ENCODE data around the gene FGD1. TPM values are rescaled to one million over a fixed set of nuclear protein-coding genes. Genes with fewer than 3 reads are reported as not detected.

Gene FGD1
- total RNA-seq, 4 donors from 2014 or later: 1.1 to 3.0 (median 2.5) TPM

DNA sequence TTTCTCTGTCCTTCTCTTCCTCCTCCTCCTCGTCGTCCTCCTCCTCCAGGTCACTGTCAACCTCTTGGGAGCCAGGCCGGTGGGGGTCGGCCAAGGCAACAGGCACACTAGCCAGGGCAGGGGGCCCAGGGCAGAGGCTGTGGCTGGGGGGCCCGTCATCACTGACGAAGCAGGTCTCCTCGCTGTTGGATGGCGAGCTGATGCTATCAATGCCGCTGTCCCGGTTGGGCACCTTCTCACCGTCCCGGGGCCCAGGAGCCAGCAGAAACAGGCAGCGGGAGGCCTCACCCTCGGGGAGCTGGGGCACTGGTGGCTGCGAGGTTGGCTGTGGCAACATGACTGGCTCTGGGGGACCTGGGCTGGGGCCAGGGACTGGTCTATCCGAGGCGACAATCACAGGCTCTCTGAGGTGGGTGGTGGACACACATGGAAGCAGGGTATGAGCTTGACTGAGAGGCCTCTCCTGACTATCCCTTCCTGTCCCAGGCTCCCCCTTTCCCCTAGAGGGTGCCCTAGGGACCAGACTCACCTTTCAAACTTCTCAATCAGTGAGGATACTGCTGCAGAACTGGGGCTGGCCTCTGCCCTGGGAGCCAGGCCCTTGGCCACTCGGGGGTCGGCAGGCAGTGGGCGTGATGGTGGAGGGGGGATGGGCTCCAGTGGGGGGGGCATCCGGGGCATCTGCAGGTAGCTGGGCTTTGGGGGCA is 25.8 kb downstream of the FGD1 start:
- WGBS, 2 donors (ENCODE audit: low coverage in 1 of 2): 85% methylated on average over 20 of the region's 21 CpGs; no CpG with 5 or more reads in 1 of the 2 donors

GRCh38 chrX:54452920-54453319 is 43.1 kb downstream of the FGD1 start:
- in situ Hi-C loops (cut with MboI; ENCODE audit: low pct_ligation_motif_present in 1 of 4, low pct_unique_long_range_greater_than_20kb in 1 of 4, low sequenced_read_pairs in 3 of 4) (no loop called here), intact Hi-C loops (cut with DNase I; ENCODE audit: low total_unique reads) (no loop called here)
- H3K9me3 ChIP-seq: no peaks in the 10 kb centered on the region
- WGBS, 2 donors (ENCODE audit: low coverage in 1 of 2): 59% methylated on average over 2 of the region's 2 CpGs; no CpG with 5 or more reads in 1 of the 2 donors
- no peak for DNase-seq
- no peak overlapping the region for H3K27ac ChIP-seq
- no peak for TF ChIP-seq POLR2A (IDR thresholded peaks at IDR 0.05)
- TF ChIP-seq EP300 (IDR thresholded peaks at IDR 0.05; ENCODE audit: low read depth): no peak
- TF ChIP-seq CTCF (IDR thresholded peaks at IDR 0.05): no peak
- no peak for TF ChIP-seq POLR2AphosphoS5 (IDR thresholded peaks at IDR 0.05)
- no peaks in the 10 kb centered on the region for H3K36me3 ChIP-seq
- no peak overlapping the region for H3K4me3 ChIP-seq
- H3K27me3 ChIP-seq: no peaks in the 10 kb centered on the region
- no peaks in the 10 kb centered on the region for H3K4me1 ChIP-seq

More for the DNA sequence above, 25.8 kb downstream of the FGD1 start:
- H3K4me1 ChIP-seq: no peaks in the 10 kb centered on the region
- H3K27me3 ChIP-seq: no peaks in the 10 kb centered on the region
- intact Hi-C loops (cut with DNase I; ENCODE audit: low total_unique reads) (no loop called here), in situ Hi-C loops (cut with MboI; ENCODE audit: low pct_ligation_motif_present in 1 of 4, low pct_unique_long_range_greater_than_20kb in 1 of 4, low sequenced_read_pairs in 3 of 4) (no loop called here)
- H3K9me3 ChIP-seq: no peaks in the 10 kb centered on the region
- no peak overlapping the region for H3K27ac ChIP-seq
- H3K36me3 ChIP-seq: no peaks in the 10 kb centered on the region
- DNase-seq: no peak
- no peak overlapping the region for H3K4me3 ChIP-seq
- TF ChIP-seq POLR2A (IDR thresholded peaks at IDR 0.05) (no peak), CTCF (IDR thresholded peaks at IDR 0.05) (no peak), POLR2AphosphoS5 (IDR thresholded peaks at IDR 0.05) (no peak), EP300 (IDR thresholded peaks at IDR 0.05; ENCODE audit: low read depth) (no peak)

GRCh38 chrX:54449929-54450328 is 46.1 kb downstream of the FGD1 start:
- Histone ChIP-seq H3K27me3 (no peaks in the 10 kb centered on the region), H3K9me3 (no peaks in the 10 kb centered on the region), H3K4me3 (no peak overlapping the region), H3K4me1 (no peaks in the 10 kb centered on the region), H3K27ac (no peak overlapping the region), H3K36me3 (no peaks in the 10 kb centered on the region)
- intact Hi-C loops (cut with DNase I; ENCODE audit: low total_unique reads) (no loop called here), in situ Hi-C loops (cut with MboI; ENCODE audit: low pct_ligation_motif_present in 1 of 4, low pct_unique_long_range_greater_than_20kb in 1 of 4, low sequenced_read_pairs in 3 of 4) (loop anchor here in 1 of 4 donors (25.0 kb wide), 1 partner anchor 362 kb away; the partner anchor contains the start of gene MAGED2)
- TF ChIP-seq CTCF (IDR thresholded peaks at IDR 0.05) (no peak), EP300 (IDR thresholded peaks at IDR 0.05; ENCODE audit: low read depth) (no peak), POLR2A (IDR thresholded peaks at IDR 0.05) (no peak), POLR2AphosphoS5 (IDR thresholded peaks at IDR 0.05) (no peak)
- DNase-seq: no peak

DNA sequence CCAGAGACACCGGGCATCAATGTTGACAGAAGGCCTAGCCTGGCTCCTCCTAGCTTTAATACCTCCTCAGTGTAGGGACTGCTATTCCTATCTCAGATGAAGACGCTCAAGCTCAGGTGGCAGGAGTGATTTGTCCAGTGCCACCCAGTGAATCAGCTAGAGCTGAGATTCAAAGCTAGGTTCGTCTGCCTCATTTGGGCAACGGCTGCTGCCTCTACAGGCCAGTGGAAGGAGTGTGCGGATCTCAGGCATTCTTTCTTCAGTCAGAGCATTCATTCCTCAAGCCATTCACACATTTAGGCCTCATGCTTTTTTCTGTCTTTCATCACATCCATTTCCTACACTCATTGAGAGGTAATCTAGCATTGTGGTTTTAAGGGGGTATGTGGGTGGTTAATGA is 48.6 kb downstream of the FGD1 start:
- in situ Hi-C loops (cut with MboI; ENCODE audit: low pct_ligation_motif_present in 1 of 4, low pct_unique_long_range_greater_than_20kb in 1 of 4, low sequenced_read_pairs in 3 of 4): loop anchor here in 1 of 4 donors (25.0 kb wide), 1 partner anchor 365 kb away; the partner anchor contains the start of gene MAGED2
- no peak overlapping the region for H3K4me3 ChIP-seq
- no peaks in the 10 kb centered on the region for H3K36me3 ChIP-seq
- intact Hi-C loops (cut with DNase I; ENCODE audit: low total_unique reads): no loop called here
- no peaks in the 10 kb centered on the region for H3K27me3 ChIP-seq
- H3K9me3 ChIP-seq: no peaks in the 10 kb centered on the region
- 77% methylated on average over 5 of the region's 5 CpGs; no CpG with 5 or more reads in 1 of the 2 donors for WGBS, 2 donors (ENCODE audit: low coverage in 1 of 2)
- H3K4me1 ChIP-seq: no peaks in the 10 kb centered on the region
- no peak for DNase-seq
- TF ChIP-seq POLR2A (IDR thresholded peaks at IDR 0.05) (no peak), EP300 (IDR thresholded peaks at IDR 0.05; ENCODE audit: low read depth) (no peak), POLR2AphosphoS5 (IDR thresholded peaks at IDR 0.05) (no peak), CTCF (IDR thresholded peaks at IDR 0.05) (no peak)
- no peak overlapping the region for H3K27ac ChIP-seq

Measured in transverse colon (tissue), 4 donors.